ENCODE measurements around the gene MTHFD2L. TPM values are rescaled to one million over a fixed set of nuclear protein-coding genes. Genes with fewer than 3 reads are reported as not detected.

The MTHFD2L gene
- total and polyA plus RNA-seq, 2 of the 8 experiments (the other 6 are each of a cell fraction or from before 2014, with no cell fraction given), result 5.4 to 15.0 TPM

DNA sequence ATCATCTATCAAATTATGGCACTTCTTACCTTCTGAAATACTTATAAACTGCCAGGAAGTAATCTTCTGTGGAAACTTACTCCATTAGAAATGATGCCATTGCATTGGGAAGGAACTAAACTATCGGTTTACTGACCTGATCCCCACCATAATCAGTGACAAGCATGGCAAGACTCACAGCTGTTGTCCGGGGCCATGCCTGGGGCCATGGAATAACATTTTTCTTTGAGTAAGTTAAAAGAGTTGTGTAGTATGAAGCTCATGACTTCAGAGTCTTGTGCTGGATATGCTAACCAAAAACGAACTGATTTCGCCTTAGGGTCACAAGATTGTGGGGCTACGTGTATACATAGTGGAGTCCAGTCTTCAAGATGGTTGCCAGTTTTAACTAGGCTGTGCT is 15.4 kb downstream of the MTHFD2L start (continued):
- TF ChIP-seq CHD7 (IDR thresholded peaks at IDR 0.05; ENCODE audit: insufficient replicate concordance, low read length) (no peak), SIRT6 (IDR thresholded peaks at IDR 0.05; ENCODE audit: low read length) (no peak), TEAD4 (IDR thresholded peaks at IDR 0.05; ENCODE audit: low read depth, low read length) (no peak), CBX5 (IDR thresholded peaks at IDR 0.05; ENCODE audit: low read depth, low read length) (no peak), BACH1 (IDR thresholded peaks at IDR 0.05; ENCODE audit: low read length) (no peak), SIN3A (conservative IDR thresholded peaks at IDR 0.05 in 1 of 2, IDR thresholded peaks at IDR 0.05 in 1 of 2; ENCODE audit: low read depth in 1 of 2, low read length in 2 of 2) (no peak), BRCA1 (IDR thresholded peaks at IDR 0.05; ENCODE audit: low read depth, low read length) (no peak), SIX5 (IDR thresholded peaks at IDR 0.05; ENCODE audit: low read depth, low read length) (no peak), GABPA (IDR thresholded peaks at IDR 0.05; ENCODE audit: borderline replicate concordance, insufficient read depth, low read length) (no peak)

Data from H1 (cell line).